ENCODE data around the gene TNF. TPM values are rescaled to one million over a fixed set of nuclear protein-coding genes. Genes with fewer than 3 reads are reported as not detected.
A peak's percentile ranks its signal among the peaks of the same experiment; 100 is the strongest.
"Not testable (repeated sequence)": the region's sequence is repeated elsewhere in the genome, so short reads cannot be mapped to it uniquely, and the experiment has no call there.

TNF gene
- total RNA-seq, 2 donors from 2014 or later: 0.23 TPM; not detected in 1

DNA sequence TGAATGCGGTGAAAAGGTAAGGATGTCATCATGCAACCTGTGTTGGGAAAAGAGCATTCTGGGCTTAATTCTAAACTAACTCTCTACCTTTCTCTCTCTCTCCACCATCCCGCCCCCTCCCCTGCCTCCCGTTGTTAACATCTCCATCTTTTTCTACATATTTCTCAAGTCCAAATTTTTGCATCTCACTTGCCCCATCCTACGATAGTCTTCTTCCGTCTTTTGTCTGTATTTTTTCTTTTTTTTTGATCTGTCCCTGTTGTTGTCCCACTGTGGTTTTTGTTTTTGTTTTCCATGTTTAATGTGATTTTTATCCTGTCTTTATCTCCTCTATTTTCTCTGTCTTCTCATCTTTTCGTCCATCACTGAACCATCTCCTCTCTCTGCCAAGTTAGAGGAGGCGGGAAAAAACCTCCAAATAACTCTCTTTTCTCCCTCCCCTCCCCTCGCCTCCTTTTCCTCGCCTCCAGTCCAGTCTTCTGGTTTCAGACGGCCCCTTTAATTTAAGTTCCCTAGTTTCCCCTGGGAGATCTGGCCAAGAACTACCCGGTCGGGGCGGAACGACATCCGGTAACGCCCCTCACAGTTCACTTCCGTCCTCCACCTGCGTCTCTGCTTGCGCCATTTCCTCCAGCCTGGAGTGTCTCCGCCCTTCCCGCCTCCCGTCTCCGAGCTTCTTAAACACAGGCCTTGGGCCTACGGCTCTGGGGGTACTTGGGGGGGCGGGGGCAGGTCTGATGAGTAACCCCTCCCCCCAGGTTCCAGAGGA lies 28.2 kb upstream of the TNF start, which contains the start of gene NFKBIL1:
NFKBIL1 (plus strand) TSS at position 651 of the 769 bp plus-strand sequence; CDS start at position 738, 87 bp downstream.
- DNase-seq (ENCODE audit: low spot score): peak; percentile 96
- TF ChIP-seq, protein P1, sequence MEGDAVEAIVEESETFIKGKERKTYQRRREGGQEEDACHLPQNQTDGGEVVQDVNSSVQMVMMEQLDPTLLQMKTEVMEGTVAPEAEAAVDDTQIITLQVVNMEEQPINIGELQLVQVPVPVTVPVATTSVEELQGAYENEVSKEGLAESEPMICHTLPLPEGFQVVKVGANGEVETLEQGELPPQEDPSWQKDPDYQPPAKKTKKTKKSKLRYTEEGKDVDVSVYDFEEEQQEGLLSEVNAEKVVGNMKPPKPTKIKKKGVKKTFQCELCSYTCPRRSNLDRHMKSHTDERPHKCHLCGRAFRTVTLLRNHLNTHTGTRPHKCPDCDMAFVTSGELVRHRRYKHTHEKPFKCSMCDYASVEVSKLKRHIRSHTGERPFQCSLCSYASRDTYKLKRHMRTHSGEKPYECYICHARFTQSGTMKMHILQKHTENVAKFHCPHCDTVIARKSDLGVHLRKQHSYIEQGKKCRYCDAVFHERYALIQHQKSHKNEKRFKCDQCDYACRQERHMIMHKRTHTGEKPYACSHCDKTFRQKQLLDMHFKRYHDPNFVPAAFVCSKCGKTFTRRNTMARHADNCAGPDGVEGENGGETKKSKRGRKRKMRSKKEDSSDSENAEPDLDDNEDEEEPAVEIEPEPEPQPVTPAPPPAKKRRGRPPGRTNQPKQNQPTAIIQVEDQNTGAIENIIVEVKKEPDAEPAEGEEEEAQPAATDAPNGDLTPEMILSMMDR (IDR thresholded peaks at IDR 0.05): no peak
- TF ChIP-seq POLR2A (IDR thresholded peaks at IDR 0.05): peak; percentile 70
- peak; percentile 98 for TF ChIP-seq POLR2AphosphoS5 (IDR thresholded peaks at IDR 0.05)
- H3K27me3 ChIP-seq (replicated peaks; ENCODE audit: insufficient read depth): no peaks in the 10 kb centered on the region
- peak within 1 kb of the TSS; percentile 35 to 43 for H3K4me3 ChIP-seq
- intact Hi-C loops (cut with DNase I): loop anchor here (1.0 kb wide), 1 partner anchor 51 kb away; no protein-coding TSS in a partner anchor
- peaks cover 6% of the 10 kb centered on the region for H3K4me1 ChIP-seq (replicated peaks)
- H3K9me3 ChIP-seq: no peaks in the 10 kb centered on the region
- under 1% methylated on average over 25 of the region's 25 CpGs for WGBS
- no peaks in the 10 kb centered on the region for H3K36me3 ChIP-seq
- H3K27ac ChIP-seq: peak within 1 kb of the TSS; percentile 81 to 90

DNA sequence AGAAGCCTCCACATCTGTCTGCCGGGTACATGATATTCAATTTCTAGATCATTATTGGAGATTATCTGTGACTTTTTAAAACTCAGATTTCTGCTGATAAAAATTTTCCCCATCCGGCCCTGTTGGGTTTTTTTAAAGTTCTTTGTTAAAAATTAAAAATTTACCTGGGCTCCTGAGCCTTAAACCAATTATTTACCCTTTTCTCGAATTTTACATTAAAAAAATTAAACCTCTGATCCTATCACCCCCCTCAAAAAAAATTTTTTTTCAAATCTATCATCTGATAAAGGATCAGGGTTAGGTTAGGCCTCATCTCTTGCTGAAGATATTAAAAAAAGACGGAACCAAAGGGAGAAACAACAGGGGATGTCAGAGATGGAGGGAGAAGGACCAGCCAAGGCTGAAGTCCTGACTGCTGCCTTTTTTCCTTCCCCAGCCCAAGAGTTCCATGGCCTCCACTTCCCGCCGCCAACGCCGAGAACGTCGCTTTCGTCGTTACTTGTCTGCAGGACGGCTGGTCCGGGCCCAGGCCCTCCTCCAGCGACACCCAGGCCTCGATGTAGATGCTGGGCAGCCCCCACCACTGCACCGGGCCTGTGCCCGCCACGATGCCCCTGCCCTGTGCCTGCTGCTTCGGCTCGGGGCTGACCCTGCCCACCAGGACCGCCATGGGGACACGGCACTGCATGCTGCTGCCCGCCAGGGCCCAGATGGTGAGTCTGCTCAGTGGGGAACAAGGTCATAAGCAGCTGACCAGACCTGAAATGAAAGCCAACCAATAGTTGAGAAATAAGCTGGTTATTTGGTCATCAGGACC lies 27.4 kb upstream of the TNF start:
- Histone ChIP-seq H3K36me3 (no peaks in the 10 kb centered on the region), H3K4me3 (peak overlapping the region; percentile 35 to 43), H3K27ac (peak overlapping the region; percentile 81 to 90), H3K9me3 (no peaks in the 10 kb centered on the region), H3K27me3 (replicated peaks; ENCODE audit: insufficient read depth) (no peaks in the 10 kb centered on the region), H3K4me1 (replicated peaks) (peaks cover 6% of the 10 kb centered on the region)
- DNase-seq (ENCODE audit: low spot score): no peak
- intact Hi-C loops (cut with DNase I): no loop called here
- TF ChIP-seq, protein P1 (IDR thresholded peaks at IDR 0.05): no peak
- TF ChIP-seq POLR2AphosphoS5 (IDR thresholded peaks at IDR 0.05): no peak
- TF ChIP-seq POLR2A (IDR thresholded peaks at IDR 0.05): no peak
- 70% methylated on average over 24 of the region's 24 CpGs for WGBS

DNA sequence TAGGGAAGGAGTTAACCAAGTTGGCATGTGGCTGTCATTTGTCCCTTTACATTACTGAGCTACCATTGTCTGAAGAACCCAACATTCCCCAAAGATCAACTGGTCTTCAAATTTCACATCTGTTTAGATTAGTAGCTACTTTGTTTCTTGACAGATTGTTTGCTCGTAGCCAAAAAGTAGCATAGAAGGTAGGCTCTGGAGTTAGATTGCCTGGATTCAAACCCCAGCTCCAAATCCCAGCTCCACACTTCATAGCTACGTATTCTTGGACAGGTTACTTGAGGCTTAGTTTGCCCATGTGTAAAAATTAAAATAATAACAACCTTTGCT lies 26.9 kb upstream of the TNF start:
- 85% methylated on average over 2 of the region's 2 CpGs for WGBS
- Histone ChIP-seq H3K36me3 (no peaks in the 10 kb centered on the region), H3K4me1 (replicated peaks) (peaks cover 6% of the 10 kb centered on the region), H3K4me3 (peak overlapping the region in 1 of 2 donors; percentile 43), H3K27me3 (replicated peaks; ENCODE audit: insufficient read depth) (no peaks in the 10 kb centered on the region), H3K27ac (peak overlapping the region in 1 of 2 donors; percentile 81), H3K9me3 (no peaks in the 10 kb centered on the region)
- no peak for DNase-seq (ENCODE audit: low spot score)
- TF ChIP-seq POLR2AphosphoS5 (IDR thresholded peaks at IDR 0.05) (no peak), POLR2A (IDR thresholded peaks at IDR 0.05) (no peak)
- TF ChIP-seq, protein P1 (IDR thresholded peaks at IDR 0.05): no peak
- intact Hi-C loops (cut with DNase I): no loop called here

DNA sequence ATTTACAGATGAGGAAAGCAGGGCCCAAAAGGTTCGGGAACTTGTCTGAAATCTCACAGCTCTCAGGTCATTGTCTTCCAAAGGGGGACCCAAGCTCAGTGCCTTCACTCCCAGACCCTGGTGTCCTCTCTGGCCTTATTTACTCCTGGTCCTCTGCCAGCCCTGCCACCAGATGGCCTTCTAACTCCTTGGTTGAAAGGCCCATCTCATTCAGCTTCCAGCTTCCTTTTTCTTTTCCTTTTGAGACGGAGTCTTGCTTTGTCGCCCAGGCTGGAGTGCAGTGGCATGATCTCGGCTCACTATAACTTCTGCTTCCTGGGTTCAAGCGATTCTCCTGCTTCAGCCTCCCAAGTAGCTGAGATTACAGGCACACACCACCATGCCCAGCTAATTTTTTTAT lies 24.0 kb upstream of the TNF start:
- intact Hi-C loops (cut with DNase I); DNase-seq (ENCODE audit: low spot score); H3K27me3 ChIP-seq (replicated peaks; ENCODE audit: insufficient read depth); H3K4me3 ChIP-seq; H3K36me3 ChIP-seq; H3K27ac ChIP-seq; H3K9me3 ChIP-seq; H3K4me1 ChIP-seq (replicated peaks): not testable (repeated sequence)
- WGBS: 55% methylated on average over 5 of the region's 5 CpGs
- TF ChIP-seq, protein P1 (IDR thresholded peaks at IDR 0.05): peak in 2 of 4 experiments; percentile 38

Measured in prostate gland (tissue), 2 donors.